NCI-H1694 (cell line): ENCODE measurements around the gene TMEM63A.
"Not testable (repeated sequence)": the region's sequence is repeated elsewhere in the genome, so short reads cannot be mapped to it uniquely, and the experiment has no call there.

Experiments used
- DNase-seq: peaks from one replicate; lab custom pipeline; 2025; lab: John Stamatoyannopoulos, UW

Gene TMEM63A

DNA sequence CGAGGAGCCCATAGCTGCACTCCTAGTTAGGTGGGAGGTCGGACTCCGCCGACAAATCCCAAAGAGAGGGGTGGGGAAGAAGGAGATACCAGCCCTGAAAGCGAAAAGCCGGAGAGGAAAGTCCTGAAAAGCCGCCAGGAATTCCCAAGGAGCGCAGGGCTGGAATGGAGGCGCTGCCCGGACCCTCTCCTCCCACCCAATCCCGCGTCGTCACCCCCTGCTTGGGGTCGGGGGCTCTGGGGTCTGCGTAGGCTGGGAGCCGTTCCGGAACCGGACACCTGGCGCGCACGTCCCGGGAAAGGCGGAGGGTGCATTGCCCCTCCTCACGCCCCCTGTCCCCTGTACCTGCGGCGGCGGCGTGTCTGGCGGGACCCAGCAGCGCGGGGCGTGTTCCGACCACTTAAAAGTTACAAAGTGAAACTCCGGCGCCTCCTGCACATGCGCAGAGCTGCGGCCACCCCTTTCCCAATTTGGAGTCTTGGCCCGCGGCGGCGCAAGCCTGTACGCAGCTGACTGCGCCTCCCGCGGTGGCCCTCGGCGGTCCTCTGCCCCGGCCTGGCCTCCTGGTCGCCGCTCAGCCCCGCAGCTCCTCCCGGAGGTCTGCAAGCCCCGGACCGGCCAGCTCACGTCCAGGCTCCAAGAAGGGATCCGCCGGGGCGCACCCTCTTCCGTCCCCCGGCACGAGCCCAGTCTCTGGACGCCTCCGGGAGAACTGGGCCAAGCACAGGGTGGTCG, at the start of gene TMEM63A:
TSS of gene TMEM63A (minus strand) at position 422 of the 735 bp plus-strand sequence. CDS start 4,800 bp downstream, outside the sequence.
- no peak for DNase-seq

DNA sequence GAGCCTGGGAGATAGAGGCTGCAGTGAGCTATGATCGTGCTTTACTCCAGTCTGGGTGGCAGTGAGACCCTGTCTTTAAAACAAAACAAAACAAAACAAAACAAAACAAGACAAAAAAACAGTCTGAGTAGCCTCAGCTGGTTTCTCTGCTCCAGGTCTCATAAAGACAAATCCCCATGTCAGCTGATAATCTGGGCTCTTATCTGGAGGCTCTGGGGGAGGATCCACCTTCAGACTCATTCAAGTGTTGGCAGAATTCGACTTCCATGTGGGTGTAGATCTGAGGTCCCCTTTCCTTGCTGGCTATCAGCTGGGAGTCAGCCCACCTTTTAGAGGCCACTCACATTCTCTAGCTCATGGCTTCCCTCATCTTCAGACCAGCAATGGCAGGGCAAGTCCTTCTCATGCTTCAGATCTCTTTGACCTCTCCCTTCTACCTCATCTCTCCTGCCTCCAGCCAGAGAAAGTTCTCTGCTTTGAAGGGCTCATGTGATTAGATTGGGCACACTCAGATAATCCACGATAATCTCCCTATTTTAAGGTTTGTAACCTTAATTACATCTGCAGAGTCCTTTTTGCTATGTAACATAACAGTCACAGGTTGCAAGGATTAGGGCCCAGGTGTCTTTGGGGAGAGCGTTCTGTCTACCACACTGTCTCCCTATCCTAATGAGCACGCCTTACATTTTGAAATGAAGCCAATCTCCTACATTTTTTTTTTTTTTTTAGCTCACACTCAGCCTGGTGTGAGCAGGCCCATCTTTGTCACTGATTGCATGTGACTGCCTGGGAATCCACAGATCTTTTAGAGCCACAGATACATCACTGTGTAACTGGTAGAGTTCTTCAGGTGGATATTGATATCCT, 49.3 kb upstream of the TMEM63A start:
- no peak for DNase-seq

DNA sequence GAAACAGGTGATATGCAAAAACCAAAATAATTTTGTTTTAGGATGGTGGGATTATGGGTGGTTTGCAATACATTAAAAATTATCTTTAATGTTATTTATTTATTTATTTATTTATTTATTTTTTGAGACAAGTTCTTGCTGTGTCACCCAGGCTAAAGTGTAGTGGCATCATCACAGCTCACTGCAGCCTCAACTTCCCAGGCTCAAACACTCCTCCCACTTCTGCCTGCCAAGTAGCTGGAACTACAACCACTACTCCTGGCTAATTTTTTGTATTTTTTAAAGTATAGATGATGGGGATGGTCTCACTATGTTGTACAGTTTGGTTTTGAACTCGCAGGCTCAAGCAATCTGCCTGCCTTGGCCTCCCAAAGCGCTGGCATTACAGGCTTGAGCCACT, 48.4 kb upstream of the TMEM63A start:
- DNase-seq, result no peak

DNA sequence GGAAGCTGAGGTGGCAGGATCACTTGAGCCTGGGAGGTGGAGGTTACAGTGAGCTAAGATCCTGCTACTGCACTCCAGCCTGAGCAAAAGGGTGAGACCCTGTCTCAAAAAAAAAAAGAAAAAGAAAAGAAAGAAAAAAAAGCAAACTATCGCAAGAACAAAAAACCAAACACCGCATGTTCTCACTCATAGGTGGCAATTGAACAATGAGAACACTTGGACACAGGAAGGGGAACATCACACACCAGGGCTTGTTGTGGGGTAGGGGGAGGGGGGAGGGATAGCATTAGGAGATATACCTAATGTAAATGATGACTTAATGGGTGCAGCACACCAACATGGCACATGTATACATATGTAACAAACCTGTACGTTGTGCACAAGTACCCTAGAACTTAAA, 47.3 kb upstream of the TMEM63A start:
- not testable (repeated sequence) for DNase-seq

DNA sequence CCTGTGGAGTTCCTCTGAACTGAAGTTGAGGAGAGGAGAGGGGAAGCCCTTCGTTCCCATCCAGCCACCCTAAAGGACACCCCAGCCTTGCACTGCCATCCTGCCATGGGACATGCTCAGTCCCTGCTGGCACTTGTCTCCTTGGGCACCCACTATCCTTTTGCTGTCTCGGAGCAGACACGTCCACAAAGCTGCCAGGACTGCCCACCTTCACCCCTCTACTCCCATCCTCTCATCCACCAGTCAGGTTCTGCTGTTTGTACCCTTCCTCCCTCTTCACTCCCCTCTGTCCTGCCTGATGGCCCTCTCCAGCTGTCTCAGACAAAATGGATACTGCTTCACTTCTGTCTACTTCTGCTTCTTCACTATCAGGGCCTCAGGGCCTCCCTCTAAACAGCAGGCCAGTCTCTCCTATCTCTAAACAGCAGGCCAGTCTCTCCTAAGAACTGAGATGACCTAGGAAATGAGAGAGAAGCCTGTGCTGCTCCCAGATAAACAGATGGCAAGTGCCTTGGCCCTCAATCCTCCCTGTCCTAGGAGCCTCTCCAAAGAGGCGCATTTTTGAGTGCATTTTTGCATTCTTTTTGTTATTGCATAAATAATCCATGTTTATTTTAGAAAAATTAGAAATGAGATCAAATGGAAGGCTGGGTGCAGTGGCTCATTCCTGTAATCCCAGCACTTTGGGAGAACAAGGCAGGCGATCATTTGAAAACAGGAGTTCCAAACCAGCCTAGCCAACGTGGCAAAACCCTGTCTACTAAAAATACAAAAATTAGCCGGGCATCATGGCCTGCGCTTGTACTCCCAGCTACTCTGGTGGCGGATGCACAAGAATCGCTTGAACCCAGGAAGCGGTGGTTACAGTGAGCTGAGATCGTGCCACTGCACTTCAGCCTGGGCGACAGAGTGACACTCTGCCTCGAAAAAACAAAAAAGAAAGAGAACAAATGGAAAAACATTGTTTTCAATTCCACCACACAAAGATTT, 46.3 kb upstream of the TMEM63A start:
- no peak for DNase-seq

DNA sequence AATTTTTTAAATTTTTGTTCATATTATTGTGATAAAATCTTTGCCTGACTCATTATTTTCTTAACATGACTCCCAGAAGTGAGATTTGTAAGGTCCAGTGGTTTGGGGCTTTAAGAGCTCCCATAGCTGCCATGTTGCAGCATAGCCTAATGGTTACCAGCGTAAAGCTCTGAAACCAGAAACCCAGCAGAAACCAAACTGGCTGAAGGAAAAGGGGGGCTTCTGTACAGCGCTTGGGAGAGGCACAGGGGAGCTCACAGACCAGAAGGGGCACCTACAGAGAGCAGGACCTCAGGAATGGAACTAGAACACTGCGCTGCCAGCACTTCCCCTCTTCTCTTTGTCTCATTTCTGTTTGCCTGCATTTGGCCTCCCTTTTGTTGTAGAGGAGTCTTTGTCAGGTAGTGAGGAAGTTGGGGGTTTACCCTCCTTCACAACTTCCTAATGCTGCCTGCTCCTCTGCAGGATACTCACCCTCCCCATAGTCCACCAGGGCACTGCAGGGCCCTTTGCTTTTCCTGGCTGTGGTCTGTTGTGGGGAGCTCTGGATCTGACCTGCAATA, 44.5 kb upstream of the TMEM63A start:
- DNase-seq, result no peak

DNA sequence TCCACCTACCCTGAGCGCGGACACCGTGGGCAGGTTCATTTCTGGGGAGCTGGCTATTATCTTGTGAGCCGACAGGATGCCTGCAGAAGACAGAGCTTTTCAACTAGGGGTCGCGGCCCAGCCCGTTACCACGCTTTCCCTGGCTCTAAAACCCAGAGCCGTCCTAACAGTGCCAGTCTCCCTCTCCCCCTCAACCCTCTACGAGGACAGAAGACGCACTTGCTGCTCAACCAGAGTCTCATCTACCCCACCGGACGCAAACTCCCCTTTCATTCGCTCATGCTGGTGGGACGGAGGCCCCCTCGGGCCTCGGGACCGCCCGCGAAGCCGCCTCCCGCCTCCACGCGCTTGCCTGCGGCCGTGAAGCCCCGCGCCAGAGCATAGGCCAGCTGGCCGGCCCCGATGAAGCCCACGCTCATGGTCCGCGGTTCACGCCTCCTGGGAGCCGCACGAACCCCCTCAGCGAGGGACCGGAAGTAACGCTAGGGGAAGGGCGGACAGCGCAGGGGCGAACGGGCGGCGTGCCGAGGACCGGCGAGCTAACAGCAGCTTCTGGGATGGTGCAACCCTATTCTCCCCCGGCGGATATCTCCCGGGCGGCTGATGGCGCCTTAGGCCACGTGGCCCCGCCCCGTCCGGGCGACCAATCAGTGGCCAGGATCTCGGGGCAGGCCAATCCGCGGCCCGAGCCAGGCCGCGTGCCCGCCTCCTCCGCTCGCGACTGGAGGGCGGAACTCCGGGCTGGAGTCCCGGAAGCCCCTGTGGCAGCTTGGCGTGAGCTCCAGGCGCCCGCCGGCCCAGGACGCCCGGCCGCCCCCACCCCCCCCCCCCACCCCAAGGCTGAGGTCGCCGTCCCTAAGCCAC, 41.7 kb upstream of the TMEM63A start, which contains the start of gene PYCR2:
TSS of gene PYCR2 (minus strand) at position 559 of the 864 bp plus-strand sequence. CDS start at position 419, 140 bp downstream.
- peak; percentile 93 for DNase-seq

DNA sequence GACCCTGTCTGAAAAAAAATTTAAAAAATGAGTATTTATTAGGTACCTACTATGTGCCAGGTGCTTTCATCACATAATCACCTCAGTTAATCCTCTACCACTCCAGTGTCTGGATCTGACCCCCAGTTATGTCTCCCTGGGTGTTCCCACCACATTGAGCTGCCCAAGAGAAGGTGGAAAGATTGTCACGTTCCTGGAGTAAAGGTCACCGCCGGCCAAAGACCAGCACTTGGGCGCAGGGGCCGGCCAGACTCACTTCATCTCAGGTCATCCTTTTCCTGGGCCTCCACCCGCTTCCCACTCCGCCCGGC, 41.2 kb upstream of the TMEM63A start:
- DNase-seq, result no peak

DNA sequence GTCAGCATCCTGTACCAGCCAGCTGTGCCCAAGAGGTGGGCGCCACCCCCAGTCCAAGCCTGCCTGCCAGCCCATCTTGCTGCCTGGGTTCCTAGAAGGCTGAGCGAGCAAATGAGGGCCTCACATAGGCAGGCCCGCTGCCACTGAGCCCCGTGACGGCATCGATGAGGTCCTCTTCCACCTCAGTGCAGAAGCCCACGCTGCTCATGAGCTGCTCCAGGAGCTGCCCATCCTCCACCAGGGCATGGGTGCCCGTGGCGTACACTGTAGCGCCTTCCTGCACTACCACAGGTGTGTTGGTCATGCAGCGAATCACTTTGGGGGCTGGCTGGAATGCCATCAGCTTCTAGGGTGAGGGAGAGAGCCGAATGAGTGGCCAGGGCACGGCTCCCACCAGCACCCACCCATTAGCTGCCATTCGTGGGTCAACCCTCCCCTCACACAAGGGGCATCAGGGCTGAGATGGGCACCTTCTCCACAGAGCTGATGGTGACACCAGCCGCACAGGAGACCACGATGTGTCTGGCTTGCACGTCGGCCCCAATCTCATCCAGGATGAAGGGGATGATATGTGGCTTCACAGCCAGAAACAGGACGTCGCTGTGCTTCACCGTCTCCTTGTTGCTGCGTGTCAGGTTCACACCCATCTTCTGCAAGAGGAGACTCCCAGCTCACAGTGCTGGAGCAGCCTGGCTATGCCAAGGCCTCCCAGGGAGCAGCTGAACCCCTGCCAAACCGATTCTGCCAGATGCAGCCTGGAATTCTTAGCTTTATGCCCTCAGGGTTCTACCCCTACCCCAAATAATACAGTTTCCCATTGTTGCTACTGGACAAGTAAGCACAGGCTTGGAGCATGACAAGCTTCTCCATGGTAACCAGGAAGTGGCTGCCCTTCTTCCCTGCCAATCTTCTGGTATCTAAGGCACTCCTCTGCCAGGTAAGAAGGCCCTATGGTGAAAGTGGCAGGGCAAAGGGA, 39.8 kb upstream of the TMEM63A start:
- peak; percentile 45 for DNase-seq

DNA sequence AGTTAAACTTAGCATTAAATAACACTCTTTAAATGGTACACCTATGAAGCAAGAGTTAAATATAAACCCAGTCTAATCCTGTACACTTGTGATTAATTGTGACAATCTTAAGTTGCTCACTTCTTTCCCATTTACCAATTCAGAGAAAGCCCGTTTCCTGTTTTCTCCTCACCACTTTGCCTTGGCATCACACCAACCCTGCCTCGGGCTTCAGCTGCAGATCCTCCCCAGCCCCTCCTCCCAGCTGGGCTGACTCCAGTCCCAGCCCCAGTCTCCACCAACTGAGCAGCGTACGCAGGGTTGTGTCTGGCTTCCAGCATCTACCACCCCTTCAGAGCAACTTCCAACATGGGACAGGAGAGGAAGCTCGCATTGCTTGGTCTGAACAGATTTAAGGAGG, 37.7 kb upstream of the TMEM63A start:
- peak; percentile 74 for DNase-seq

DNA sequence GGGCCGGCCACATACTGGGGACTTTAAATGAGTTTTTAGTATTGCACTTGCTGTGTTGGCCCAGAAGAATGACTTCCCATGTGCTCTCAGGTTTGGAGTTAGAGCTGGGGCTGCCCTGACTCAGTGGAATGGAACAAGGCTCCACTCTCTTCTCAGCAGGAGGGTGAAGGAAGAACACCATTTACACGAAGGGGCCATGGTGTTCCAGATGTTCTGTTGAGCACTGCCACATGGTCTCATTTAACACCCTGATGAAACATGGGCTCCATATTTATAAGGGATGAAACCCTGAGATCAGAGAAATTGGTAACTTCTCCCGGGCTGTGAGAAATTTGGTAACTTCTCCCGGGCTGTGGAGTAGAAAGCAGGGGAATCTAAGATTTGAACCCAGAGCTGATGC, 36.1 kb upstream of the TMEM63A start:
- DNase-seq, result no peak

DNA sequence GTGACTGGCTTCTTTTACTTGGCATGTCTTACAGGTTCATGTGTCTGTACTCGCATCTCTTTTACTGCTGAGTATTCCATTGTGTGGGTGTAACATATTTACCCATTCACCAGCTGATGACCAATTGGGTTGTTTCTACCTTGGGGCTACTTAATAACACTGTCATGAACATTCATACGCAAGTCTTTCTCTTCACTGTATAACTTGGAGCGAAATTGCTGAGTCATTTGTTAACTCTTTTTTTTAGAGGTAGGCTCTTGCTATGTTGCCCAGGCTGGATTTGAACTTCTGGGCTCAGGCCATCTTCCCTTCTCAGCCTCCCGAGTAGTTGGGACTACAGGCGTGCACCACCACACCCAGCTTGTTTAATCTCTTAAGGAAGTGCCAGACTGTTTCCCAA, 35.4 kb upstream of the TMEM63A start:
- no peak for DNase-seq

DNA sequence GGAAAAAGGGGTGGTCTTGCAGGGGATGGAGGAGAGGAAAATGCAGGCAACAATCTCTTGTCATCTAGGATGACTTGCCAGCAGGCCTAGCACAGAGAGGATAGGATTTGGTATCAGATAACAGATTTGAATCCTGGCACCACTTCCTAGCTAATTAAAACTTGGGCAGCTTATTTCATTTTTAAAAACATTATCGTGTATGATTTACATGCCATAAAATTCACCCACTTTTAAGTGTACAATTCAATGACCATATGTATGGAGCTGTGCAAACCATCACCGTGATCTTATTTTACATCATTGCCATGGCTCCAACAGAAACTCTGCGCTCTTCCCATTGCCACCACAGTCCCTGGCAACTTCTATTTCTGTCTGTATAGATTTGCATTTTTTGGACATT, 34.9 kb upstream of the TMEM63A start:
- no peak for DNase-seq

DNA sequence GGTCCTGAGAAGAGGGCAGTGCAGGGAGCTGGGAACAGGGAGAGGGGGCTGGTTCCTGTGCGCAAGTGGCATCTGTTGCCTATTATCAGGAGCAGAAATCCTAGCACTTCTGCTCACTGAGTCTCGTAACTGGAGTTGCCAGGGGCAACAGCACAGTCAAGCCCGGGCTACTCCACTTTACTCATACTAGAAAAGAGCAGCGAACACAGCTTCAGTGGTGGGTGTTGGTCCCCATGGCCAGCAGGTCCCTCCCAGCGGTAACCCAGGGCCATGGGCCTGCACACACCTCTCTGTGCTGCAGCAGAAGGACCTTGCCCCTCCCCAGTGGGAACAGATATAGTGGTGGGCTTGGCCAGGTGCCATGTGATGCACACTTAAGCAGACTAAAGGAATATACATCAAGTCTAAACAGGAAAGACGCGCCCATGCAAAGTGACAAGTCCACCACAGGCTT, 33.4 kb upstream of the TMEM63A start:
- peak; percentile 83 for DNase-seq

DNA sequence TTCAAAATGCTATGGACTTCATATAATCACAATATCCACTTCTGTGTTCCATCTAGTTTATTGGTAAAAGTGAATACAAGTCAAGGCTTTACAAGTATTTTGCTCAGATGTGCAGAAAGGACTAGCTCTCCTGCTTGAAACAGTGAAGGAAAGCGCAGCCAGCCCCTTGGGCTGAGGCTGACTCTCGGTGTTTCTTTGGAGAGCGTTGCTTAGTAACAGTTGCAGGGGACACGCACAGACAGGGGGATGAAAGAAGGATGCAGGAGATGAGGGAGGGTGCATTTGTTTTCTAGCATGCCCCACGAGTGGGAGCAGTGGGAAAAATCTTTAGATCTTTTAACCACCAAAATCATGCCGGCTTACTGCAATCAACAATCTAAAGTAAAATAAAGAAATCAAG, 32.8 kb upstream of the TMEM63A start:
- no peak for DNase-seq

DNA sequence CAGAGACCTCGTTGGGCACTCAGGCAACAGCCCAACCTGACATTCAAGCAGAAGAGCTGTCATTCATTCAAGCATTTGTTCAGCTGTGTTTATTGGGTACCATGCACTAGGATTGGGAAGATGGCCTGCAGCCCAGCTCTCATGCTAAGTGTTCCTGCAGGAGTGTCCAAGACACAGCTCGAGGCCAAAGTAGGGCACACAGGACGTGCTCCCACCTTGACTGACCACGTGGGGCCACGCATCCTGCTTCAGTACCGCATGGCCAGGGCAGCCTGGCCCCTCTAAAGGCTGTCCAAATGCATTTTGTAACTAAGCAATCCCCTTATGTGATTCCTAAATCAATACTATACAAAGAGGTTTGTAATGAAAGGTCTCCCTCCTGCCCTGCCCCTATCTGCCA, 32.2 kb upstream of the TMEM63A start:
- no peak for DNase-seq

DNA sequence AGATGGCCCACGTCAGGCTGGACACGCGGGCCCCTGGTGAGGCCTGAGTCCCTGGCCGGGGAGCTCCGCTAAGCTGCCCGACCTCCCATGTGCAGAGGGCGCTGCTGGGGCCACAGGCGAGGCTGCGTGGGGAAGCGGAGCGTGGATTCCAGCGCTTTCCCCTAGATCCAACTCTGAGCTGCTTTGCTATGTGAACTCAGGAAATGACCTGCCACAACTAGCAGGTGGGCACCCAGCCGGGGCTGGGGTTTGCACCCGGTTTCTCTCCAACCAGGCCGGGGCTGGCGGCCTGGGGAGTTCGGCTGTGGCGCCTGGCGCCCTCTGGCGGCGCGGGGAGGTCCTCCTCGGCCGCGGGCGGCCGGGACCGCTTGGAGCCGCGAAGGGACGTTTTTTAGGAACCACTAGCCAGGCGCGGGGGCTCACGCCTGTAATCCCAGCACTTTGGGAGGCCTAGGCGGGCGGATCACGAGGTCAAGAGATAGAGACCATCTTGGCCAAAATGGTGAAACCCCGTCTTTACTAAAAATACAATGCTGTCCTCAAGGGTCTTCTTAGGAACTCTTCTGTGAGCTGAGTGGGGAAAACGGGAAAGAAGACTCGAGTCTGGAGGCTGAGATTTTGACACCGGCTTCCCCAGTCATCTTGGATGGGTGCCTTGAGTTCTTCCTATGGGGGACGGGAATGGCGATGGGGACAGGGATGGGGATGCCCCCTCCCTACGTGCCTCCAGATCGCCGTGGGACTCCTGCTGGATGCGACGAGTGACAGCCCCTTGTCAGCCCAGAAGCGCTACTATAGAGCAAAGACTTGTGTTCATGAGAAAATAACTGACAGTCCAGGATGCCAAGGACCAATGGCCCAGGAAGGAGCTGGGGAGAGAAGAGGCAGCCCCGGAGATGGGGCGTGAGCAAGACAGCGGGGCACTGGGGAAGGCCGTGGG, 29.3 kb upstream of the TMEM63A start:
- DNase-seq, result no peak

DNA sequence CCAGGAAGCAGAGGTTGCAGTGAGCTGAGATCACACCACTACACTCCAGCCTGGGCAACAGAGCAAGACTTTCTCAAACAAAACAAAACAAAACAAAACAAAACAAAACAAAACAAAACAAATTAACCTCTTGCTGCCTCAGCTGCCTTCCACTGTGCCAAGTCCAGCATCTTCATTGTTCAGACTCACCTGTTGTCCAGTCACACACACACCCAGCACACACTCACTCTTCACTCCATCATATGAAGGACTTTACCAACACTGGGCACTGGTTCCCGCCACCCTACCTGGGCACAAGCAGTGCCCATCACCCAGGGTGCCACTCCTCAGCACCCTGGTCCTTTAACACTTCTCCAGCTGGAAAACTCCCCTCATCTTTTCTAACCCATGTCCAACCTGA, 27.3 kb upstream of the TMEM63A start:
- no peak for DNase-seq
